Right lung (tissue), 5 donors: Measurements from ENCODE around the gene MTMR10. TPM values are rescaled to one million over a fixed set of nuclear protein-coding genes. Genes with fewer than 3 reads are reported as not detected.

Experiments used
- DNase-seq, 2 donors: peaks; one replicate each; pipeline ENCODE4 v3.0.0-alpha.2; 2013
- polyA plus RNA-seq, 5 donors: library from polyadenylated mRNA; unstranded; fragments of 120-200 nt; gene quantifications; one replicate each; pipeline versions ENCODE4 v1.2.1 to v1.2.3, GENCODE V29; 2013; ENCODE audit warnings: inconsistent platforms in 1 of 5, low replicate concordance in 1 of 5; ENCODE audit not compliant: insufficient read length in 5 of 5, insufficient read depth in 1 of 5

MTMR10 gene
- polyA plus RNA-seq, 5 donors, result 20.1 to 32.7 (median 30.5) TPM

- no peak for DNase-seq
These were observed 25.1 kb upstream of the MTMR10 start for GRCh38 chr15:31016446-31016915.

DNA sequence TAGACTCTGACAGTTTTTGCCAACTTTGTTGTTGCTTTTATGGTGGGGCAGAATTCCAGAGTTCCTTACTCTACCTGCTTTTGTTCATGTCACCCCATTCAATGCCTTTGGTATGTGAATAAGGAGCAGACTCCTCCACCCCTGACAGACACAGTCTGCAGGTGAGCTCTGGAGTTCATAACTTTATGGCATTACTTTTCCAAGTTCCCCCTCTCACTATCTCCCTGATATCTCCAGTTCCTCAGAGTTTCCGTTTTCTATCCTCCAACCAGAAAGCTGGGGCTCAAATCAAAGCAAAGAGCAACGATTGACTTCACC is 23.1 kb upstream of the MTMR10 start:
- no peak for DNase-seq

DNA sequence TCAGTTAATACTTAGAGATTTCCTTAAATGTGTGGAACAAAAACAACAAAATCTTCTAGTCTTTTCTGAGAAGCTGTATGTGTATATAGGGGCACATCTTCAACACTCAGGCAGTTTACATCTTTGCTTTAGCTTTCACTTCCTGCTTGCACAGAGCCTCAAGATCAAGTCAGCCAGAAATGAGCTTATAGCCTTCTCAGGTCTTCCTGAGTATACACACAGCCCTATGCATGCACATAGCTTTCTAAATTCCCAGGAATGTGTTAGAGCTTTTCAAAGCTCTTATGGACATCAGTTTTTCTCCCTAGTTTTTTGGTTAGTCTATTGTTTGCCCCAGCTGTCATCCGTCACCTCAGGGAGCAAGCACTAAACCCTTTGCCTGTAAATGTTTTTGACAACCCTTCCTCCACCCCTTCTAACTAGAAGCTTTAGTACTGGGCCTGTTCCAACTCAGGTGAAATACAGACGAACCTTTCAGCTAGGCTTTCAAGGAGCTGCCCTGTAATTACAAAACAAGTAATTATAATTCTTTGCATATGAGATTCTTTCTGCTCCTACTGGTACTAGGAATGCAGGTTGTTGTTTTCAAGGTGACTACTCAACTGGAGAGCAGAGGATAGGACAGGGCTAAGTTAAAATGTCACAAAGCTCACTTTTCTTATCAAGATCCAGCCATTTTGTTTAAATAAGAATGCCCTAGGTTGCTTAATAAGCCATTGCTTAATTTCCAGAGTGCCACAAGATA is 22.6 kb upstream of the MTMR10 start:
- no peak for DNase-seq

GRCh38 chr15:31012455-31012854 is 21.0 kb upstream of the MTMR10 start:
- no peak for DNase-seq

DNA sequence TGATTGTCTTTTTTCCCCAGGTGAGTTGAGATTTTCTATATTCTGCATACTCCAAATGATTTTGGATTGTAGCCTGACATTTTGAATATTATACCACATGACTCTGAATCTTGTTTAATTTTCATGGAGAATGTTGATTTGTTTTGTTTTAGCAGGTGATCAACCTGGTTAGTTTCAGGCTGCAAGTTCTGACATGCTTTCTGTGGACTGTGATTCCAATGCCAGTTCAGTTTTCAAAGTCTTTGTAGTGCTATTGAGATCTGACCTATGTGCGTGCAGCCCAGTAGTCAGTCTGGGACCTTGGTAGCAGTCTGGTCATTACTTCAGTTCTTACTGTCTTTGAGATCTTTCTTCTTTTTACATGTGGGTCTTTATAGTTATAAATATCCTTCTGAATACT is 18.6 kb upstream of the MTMR10 start:
- no peak for DNase-seq

DNA sequence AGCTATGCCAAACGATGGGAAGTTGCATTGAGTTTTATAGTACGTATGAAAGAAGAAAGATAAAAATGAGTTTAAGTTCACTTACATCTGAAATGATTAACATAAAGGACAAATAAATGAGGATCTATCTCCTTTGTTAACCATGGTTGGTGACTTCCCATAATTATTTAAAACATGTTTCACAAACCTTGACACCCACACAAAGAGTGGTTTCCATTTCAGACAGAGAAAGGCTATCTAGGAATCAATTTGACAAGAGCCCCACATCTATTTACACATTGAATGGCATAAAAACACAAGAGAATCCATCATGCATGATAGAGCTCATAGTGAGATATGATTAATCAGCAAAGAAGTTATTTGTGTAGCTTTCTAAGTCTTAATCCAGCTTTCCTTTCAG is 14.2 kb upstream of the MTMR10 start:
- no peak for DNase-seq

GRCh38 chr15:31004220-31004733 is 12.8 kb upstream of the MTMR10 start:
- DNase-seq, result no peak

- no peak for DNase-seq
These were observed 10.3 kb upstream of the MTMR10 start for GRCh38 chr15:31001702-31002101.

DNA sequence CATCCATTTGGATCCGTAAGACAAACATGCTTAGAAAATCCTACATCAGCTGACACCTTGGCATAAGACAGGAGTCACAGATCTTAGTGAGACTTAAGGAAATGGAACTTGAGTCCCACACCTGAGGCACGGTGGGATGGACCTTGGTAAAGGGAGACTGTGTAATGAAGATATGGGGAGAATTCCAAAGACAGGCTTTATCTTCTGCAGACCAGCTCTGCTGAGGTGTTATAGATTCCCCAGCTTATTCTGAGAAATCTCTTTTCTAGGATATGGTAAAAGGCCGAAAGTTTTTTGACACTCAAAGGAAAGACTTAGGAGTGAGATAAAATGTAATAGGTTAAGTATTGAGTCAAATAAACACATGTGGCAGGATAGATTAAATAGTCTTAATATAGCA is 8.3 kb upstream of the MTMR10 start:
- no peak for DNase-seq

DNA sequence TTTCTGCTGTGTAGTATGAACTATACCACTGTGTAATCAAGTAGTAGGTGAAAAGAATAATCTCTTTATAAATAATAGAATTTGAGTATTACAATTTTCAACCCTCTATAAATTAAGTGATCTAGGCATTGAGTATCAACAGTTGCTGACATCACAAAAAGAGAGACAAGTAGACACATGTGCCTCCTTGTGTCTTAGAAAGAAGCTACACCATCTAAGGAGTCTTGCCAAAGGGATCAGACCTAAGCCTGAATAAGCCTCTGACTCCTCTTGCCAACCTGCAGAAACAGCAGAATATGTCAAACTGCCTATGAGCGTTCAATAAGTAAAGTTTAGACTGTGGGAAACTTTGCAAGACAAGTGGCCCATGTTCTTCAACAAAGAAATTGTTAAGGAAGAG is 5.8 kb upstream of the MTMR10 start:
- no peak for DNase-seq

GRCh38 chr15:30992249-30992864 is 929 bp upstream of the MTMR10 start:
- peak in 1 of 2 donors; percentile 8 for DNase-seq

DNA sequence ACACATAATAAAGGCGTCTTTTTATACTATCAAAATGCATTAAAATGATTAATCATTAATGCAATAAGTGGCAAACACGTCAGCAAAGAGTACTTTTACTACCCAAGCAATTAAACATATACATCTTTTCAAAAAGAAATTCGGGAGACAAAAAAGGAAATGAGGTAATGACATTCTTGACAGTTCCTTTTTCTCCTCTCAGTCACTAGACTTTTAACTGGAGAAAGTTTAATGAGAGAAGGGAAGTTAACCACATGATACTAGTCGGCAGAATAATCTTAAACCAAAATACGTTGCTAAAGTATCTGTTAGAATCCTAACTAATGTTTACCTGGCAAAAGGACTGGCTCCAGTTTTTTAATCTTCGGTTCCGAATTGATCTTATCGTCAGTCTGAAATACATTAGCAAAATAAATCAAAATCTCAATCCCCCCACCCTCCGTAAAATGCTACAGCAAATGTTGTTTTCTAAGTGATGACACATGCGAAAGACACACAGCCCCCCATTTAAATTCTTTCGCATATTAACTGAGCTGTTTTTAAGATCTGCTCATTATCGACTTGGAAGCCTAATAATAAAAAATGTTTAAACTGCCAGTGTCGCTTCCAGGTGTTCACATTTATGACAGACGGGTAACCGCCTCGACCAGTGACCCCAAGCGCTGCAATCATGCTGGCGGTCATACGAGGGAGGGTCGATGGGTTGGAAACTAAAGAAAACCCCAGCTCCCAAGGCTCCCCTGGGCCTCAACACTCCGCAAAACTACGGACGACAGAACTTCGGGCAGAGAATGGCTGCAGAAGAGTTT is 778 bp downstream of the MTMR10 start:
- DNase-seq, result peak in 1 of 2 donors; percentile 19

- no peak for DNase-seq
These were observed 1.4 kb downstream of the MTMR10 start for GRCh38 chr15:30990036-30990435.

GRCh38 chr15:30985081-30985531 is 6.3 kb downstream of the MTMR10 start:
- no peak for DNase-seq

DNA sequence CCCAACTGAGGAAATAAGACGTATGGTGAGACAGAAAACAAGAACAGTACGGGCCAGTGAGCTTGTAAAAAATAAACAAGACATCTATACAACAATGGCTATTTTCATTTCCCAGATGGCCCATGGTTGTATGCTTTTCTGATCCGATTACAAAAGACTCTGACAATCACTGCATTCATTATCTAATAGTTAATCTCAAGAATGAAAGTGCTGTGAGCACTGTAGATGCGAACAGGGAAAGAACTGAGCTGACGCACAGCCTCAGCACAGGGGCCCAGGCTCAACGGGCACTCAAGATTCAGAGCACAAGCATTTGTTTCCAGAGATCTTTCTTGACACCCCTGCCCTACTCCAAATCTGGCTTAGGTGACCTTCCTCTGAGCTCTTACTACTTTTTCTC is 6.9 kb downstream of the MTMR10 start:
- DNase-seq, result no peak

DNA sequence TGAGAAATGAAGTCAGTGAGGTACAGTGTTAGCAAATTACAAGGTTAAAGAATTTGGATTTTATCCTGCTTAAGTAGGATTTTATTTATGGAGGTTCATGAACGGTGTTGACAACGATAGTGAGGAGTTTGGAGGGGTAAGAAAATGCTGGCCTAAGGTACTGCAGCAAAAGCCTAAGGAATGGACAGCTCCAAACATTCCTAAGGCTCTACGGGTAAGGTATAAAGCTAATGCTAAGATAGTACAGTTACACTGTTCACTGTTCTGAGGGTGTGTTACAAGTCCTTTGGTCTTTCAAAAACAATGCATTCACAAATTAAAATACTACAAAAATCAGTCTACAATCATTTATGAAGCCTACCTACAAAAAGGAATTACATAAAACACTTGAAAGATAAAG is 7.3 kb downstream of the MTMR10 start:
- DNase-seq, result no peak

GRCh38 chr15:30979457-30979856 is 12.0 kb downstream of the MTMR10 start:
- DNase-seq, result no peak

DNA sequence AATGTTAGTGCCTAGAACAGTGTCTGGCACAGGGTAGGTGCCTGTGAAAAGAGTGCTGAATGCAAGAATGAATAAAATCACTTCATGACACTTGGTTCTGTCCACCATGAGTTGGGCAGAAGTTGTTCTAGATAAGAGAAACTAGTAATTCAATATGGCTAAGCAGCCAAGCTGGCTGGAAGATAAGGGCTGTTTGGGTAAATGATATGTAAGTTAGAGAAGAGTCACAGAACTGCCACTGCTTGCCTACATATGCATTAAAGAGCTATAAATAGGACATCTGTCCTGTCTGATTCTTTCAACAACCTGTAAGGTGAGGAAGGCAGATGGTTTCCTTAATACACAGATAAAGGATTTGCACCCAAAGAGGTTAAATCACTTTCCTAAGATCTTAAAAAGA is 13.1 kb downstream of the MTMR10 start:
- no peak for DNase-seq

DNA sequence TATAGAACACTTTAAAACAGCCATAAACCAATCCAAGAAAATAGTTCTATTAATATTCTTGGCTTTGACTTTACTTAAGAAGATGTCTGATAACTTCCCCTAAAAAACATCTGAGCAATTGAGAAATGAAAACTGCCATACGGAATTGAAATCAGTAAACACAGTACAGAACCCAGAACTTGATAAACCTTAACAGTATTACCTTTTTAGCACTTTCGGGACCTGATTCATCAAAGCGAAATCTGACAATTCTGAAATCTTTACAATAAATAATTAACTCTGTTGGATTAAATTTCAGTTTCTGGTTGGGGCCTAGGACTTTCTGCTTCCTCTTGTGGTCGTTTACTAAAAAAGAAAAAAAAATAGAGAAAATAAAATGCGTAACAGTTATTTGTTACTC is 17.3 kb downstream of the MTMR10 start:
- no peak for DNase-seq

DNA sequence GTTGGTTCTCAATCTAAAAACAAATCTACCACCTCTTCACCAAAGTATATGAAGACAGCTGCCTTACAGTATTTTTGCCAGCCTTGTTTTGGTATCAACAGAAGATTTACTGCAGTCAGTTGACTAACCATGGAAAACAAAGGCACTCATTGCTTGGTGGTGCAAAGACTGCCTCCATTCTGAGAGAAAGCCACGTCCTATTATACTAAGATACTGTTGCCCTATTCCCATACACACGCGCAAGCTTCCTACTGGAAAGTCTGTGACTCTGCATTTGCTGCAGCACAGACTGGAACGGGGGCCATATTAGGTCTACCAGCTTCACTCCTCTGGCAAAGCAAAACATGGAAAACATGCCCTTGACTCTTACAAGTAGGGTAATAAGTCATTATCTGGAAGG is 18.0 kb downstream of the MTMR10 start:
- DNase-seq, result no peak

DNA sequence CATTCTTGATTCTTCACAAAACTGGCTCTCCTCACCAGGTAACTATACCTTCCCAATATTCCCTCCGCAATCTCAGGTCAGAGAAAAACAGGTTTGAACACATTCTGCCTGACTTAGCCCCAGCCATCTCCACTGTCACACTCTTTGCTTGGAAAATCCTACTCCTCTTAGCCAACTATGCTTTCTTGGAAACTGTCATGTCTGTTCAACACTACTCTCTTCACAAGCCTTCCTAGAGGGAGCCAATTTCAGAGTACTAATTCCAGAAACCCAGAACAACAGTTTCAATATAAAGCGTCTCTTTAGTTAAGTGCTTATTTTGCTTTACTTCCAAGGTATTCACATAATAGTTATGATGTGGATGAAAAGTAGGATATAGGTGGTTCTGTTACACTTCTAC is 21.7 kb downstream of the MTMR10 start:
- no peak for DNase-seq

DNA sequence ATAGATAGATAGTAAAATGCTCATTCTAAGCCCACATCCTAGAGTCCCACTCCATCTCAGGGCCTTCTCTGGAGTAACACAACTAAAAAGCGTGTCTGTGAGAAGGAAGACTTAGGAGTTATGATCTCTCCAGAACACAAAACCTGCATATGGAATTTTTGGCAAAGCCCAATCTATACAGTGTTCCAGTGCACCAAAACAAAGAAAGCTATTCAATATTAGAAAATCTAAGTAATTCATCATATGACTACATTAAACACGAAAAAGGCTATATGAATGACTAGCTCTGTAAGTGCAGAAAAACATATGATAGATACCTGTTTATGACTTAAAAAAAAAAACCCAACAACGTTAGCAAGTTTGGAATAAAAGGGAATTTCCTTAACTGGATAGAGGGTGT is 27.7 kb downstream of the MTMR10 start:
- no peak for DNase-seq

DNA sequence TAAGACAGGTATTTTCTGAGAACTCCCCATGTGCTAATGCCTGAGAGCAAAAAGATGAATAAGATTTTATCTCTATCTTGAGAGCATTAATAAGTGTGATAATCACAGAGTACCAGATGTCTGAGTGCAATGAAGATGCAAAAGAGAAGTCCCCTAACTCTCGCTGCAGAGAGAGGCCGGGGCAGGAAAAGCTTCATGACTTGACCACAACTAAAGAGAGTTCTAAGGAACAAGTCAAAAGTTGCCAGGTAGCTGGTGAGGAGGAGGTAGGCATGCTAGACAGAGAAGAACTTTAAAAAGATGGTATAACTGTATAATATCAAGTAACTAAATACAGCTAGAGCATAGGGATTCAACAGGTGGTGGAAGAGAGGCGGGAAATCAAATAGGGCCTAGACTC is 28.8 kb downstream of the MTMR10 start:
- DNase-seq, result no peak
